ENCODE results near the gene ADAMTS14.
"Not testable (repeated sequence)": the region's sequence is repeated elsewhere in the genome, so short reads cannot be mapped to it uniquely, and the experiment has no call there.

Gene ADAMTS14

GRCh38 chr10:70672165-70673042 is at the start of gene ADAMTS14:
Gene ADAMTS14, plus strand, starts transcription at chr10:70672506. Its CDS starts 297 bp downstream, at chr10:70672803.
- DNase-seq: peak; percentile 11

- no peak for DNase-seq
Observed at GRCh38 chr10:70622541-70622940, 49.8 kb upstream of the ADAMTS14 start.

- no peak for DNase-seq
Observed at GRCh38 chr10:70622981-70623844, 49.1 kb upstream of the ADAMTS14 start.

GRCh38 chr10:70626056-70626455 is 46.2 kb upstream of the ADAMTS14 start:
- DNase-seq: no peak

- no peak for DNase-seq
Observed at GRCh38 chr10:70629338-70629737, 43.0 kb upstream of the ADAMTS14 start.

GRCh38 chr10:70631735-70632134 is 40.6 kb upstream of the ADAMTS14 start:
- DNase-seq: not testable (repeated sequence)

GRCh38 chr10:70634011-70634410 is 38.3 kb upstream of the ADAMTS14 start:
- DNase-seq: no peak

GRCh38 chr10:70634515-70634914 is 37.8 kb upstream of the ADAMTS14 start:
- DNase-seq: not testable (repeated sequence)

GRCh38 chr10:70639640-70640383 is 32.5 kb upstream of the ADAMTS14 start:
- not testable (repeated sequence) for DNase-seq

GRCh38 chr10:70643272-70643671 is 29.0 kb upstream of the ADAMTS14 start:
- not testable (repeated sequence) for DNase-seq

- DNase-seq: not testable (repeated sequence)
Observed at GRCh38 chr10:70644959-70645358, 27.3 kb upstream of the ADAMTS14 start.

- no peak for DNase-seq
Observed at GRCh38 chr10:70647086-70647485, 25.2 kb upstream of the ADAMTS14 start.

- no peak for DNase-seq
Observed at GRCh38 chr10:70648427-70648826, 23.9 kb upstream of the ADAMTS14 start.

- DNase-seq: no peak
Observed at GRCh38 chr10:70649526-70649925, 22.8 kb upstream of the ADAMTS14 start.

- no peak for DNase-seq
Observed at GRCh38 chr10:70650104-70650503, 22.2 kb upstream of the ADAMTS14 start.

GRCh38 chr10:70650718-70651117 is 21.6 kb upstream of the ADAMTS14 start:
- no peak for DNase-seq

- no peak for DNase-seq
Observed at GRCh38 chr10:70651661-70652060, 20.6 kb upstream of the ADAMTS14 start.

GRCh38 chr10:70652761-70653657 is 19.3 kb upstream of the ADAMTS14 start:
- no peak for DNase-seq

GRCh38 chr10:70655316-70655715 is 17.0 kb upstream of the ADAMTS14 start:
- no peak for DNase-seq

GRCh38 chr10:70656489-70656888 is 15.8 kb upstream of the ADAMTS14 start:
- no peak for DNase-seq

GRCh38 chr10:70657041-70657440 is 15.3 kb upstream of the ADAMTS14 start:
- DNase-seq: no peak

Measured in CD4-positive, alpha-beta T cell treated with Interleukin-12 subunit alpha and Interleukin-12 subunit beta, for 1 hour (primary cell).